HG03354 (cell line): ENCODE data around the gene IGF1R.

Source experiments
- ATAC-seq: cut with Tn5 transposase; IDR thresholded peaks from one replicate; pipeline ENCODE4 v1.9.1; 2021; ENCODE audit warnings: mild to moderate bottlenecking; ENCODE audit not compliant: unreplicated experiment, poor library complexity, severe bottlenecking

The IGF1R gene

DNA sequence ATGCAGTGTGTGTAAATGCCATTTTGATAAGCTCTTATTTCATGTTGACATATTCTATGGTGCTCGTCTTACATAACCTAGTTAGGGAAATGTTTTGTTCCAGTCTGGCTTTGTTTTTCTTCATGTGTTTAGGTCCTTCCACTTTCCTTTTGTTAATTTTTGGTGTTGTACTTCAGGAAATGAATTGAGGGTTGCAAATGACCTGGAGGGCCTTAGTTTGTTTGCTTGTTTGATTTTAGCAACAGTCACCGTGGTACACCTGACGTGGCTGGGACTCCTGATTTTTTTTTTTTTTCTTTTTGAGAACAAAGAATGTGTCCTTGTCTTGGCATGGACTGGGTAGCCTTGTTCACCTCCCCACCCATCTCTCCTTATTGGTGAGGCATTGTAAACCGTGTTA lies 114.8 kb downstream of the IGF1R start:
- no peak for ATAC-seq

DNA sequence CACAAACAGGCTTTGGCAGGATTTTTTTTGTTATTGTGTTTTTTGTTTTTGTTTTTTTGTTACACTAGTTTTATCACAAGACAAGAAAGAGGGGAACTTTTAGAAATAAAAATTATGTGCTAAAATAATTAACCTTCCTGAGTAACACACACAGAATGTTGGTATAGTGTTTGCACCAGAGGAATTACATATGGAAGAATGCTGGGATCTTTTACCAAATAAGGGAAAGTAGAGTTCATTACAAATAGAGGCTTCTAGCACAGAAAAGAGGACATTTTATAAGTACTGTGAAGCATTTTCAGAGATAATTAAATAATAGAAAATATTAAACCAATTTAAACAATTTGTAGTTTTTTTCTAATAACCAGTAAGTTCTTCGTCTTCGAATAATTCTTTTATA lies 116.0 kb downstream of the IGF1R start:
- no peak for ATAC-seq

DNA sequence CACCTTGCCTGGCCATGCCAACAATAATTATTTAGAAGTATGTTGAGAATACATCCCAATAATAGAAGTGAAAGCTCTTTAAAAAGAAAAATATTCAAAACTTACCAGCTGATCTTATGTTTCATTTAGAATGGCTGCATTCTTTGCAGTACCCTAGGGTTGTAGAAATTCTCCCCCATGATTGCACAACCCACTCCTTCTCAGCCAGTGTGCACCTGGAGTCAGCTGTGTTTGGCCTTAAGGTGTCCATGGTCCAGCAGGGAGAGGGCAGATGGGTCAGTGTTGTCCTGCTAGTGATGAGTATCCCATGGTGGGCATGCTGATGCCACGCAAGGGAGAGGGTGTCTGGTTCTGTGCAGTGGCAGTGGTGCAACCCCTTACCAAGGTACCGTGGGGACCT lies 117.3 kb downstream of the IGF1R start:
- no peak for ATAC-seq

DNA sequence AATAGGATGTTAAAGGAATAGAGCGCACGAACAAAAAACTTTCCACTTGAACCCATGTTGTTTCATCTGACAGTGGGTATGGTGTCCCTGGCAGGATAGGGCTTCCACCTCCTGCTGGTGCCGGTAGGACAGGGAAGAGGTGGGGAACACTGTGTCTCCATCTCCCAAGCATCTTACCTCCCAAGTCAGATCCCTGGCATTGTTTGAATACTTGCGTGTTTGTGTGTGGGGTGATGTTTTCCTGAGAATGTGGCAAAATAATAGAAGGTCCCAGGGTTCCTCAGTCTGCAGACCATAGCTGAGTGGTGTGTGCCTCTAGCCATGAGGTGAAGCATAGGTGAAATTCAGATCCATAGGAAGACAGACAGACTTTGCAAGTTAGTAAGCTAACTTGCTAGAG lies 119.4 kb downstream of the IGF1R start:
- no peak for ATAC-seq

DNA sequence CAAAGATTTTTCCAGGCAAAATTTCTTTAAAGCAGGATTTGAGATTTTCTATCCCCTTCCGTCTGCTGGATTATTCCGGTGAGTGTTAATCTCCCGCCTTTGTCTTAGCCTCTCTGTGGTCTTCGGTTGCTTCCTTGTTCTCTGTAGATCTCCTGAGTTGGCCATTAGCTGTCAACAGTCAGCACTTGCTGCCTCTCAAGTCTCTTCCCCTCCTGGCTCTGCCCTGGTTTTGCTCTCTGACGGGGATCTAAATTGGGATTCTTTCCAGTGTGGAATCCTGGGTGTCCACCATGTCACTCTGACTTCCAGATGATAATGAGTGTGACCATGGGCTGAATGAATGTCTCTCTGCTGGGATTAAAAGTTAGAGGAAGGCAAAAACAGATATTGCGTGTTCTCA lies 121.5 kb downstream of the IGF1R start:
- ATAC-seq: no peak

DNA sequence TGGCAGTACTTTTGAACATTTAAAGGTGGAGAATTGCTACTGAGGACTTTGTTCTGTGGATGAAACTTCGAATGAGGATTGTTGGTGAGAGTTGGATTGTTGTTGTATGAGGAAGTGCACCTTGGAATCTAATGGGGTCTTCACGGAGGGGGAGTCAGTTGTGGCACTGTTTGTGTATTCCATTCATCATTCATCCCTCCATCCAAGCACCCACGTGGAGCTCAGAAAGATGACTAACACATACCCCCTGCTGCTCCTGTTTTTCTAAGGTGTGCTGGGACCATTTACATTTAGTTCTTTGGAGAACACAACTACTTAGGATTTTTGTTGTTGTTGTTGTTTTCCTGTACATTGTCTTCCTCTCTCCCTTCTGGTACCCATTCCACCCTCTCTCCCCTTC lies 122.6 kb downstream of the IGF1R start:
- no peak for ATAC-seq

DNA sequence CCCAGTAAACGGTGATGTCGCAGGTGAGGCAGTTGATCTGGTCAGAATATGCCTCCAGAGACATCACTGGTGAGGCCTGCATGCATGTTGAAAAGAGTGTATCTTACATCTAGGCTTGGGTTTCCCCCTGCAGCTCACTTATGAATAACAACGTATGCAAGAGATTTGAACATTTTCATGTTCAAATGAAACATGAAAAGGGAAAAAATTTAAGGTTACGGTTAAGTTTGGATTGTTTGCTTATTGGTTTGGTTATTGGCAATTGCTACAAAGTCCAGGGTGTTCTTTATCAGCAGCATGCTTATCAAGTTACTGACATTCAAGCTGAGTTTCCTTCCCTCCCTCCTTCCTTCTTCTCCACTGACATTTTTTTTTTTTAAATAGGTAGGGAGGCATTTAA lies 123.2 kb downstream of the IGF1R start:
- ATAC-seq: no peak

DNA sequence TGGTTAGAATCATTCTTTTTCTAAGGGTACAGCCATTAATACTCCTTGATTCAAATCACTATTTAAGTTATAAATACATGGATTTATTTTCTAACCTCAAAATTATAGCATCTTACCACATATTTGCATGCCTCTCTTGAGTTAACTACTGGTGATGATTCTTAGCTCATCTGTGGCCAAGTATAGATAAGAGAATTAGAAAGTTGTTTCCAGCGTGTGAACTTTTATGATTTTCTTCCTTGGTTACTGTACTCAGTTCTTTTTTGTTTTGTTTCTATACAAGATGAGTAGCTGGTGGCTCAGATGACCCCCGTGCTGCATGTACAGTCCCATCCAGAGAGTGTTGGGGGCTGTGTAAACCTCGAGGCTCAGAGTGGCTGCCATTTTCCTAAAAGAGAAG lies 124.6 kb downstream of the IGF1R start:
- ATAC-seq: no peak

DNA sequence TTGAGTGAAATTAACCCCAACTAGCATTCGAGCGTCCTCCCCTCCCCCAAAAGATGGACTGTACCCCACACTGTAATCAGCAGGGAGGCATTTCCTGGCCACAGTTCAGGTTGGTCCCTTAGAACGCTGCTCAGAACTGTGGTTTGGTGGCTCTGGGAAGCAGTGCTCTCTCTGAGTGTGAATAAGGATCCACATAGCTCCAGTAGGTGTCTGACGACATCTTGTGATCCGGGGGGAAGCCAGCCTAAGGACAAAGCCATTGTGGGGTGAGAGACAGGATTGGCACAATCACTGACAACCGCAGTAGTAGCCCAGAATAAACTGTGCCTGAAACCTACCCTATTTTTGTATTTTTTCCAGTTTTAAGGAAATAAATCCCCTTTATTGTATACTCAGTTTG lies 125.3 kb downstream of the IGF1R start:
- ATAC-seq: no peak

DNA sequence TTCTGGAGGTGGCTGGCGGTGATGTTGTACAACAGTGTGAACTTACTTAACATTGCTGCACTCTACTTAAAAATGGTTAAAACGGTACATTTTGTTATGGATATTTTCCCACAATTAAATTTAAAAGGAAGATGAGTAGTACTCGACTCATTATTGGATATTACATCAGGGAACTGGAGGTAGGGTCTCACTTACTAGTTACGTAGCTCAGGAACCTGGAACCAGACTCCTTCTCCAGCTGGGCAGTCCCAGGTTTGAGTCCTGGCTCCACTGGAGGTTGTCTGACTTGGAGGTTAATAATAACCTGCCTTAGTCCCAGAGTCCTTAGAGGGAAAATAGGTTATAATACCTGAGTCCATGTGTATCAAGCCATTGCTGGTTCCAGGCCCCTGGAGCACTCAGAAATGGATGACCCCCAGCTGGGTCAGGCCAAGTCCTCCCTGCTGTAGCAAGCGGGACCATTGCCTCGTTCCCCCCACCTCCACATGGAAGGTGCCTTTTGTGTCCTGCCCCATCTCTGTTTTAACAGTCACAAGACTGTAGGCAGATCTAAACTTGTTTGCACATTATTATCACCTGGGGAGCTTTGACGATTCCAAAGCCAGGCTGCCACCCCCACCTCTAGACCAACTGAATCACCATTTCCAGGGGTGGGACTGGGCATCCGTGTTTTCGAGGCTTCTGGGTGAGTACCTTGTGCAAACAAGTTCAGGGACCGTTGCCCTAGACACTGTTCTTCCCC lies 126.6 kb downstream of the IGF1R start:
- no peak for ATAC-seq

DNA sequence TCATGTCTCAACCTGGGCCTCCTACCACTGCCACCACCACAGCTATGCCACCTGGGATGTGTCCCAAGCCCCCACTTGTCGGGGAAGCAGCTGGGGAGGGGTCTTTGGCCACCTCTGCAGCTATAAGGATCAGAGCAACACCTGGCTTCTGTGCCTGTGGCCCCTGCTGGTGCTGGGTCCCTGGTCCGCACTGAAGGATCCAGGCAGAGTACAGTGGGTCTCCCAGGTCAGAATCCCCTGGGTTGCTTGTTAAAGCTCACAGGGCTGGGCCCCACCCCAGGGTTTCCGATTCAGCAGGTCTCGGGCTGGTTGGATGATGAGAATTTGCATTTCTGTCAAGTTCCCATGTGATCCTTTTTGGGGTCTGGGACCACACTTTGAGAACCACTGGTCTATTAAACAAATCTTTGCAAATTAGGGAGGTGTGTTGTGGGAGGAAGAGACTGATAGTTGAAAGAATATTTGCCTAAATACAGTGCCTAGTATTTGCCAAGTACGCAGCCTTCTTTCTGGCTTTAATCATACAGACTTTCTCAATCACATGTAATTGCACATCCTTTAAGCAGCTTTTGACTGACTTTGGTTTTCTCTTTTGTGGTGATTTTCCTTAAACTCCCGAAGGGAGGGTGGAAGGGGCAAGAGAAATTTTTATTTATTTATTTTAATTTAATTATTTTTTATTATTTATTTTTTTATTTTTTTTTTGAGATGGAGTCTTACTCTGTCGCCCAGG lies 127.3 kb downstream of the IGF1R start:
- ATAC-seq: no peak

DNA sequence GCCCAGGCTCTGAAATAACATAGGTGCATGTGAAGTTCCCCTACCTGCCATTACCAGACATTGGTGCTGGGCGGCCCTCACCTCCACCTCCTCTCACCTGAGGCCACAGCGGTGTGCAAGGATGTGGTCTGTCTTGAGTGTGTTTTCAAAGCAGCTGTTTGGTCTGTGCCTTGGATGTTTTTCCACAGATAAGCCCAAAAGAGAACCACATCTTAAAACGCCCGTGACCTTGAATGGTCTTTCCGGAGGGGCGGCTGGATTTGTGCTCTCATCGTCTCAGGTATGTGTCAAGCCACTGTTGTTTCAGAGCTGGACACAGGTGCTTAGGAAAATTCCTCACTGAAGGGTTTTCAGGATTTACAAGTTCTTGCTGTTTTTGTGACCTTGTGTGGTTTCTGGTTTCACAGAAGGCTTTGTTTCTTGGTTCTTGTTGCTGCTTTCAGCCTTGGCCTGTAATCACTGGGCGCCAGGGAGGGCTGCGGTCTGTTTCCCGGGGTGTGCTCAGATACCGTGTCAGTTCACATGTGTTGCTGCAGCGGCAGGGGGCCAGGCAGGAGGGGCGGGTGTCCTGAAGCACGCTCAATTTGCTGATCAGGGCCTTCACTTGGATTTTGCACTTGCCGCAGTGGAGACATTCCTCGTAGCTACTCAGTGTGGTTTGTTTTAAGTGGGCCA lies 128.4 kb downstream of the IGF1R start:
- ATAC-seq: peak; percentile 82

DNA sequence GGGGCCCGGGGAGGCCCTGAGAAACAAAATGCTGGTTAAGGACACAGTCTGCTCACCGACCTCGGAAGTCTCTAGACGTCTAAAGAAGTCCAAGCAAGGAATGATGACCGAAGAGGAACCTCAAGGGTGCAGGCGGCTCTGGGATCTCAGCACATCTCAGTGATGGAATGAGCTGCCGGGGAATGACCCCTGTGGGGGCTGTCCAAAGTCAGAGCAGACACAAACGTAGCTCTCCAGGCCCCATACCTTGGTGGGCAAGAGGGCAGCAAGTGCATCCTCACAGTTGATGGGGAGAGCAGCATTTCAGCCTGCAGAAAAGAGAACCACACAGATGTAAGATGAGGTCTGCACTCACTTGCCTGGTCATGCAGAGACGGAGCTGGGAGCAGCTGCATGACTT lies 129.1 kb downstream of the IGF1R start:
- no peak for ATAC-seq

DNA sequence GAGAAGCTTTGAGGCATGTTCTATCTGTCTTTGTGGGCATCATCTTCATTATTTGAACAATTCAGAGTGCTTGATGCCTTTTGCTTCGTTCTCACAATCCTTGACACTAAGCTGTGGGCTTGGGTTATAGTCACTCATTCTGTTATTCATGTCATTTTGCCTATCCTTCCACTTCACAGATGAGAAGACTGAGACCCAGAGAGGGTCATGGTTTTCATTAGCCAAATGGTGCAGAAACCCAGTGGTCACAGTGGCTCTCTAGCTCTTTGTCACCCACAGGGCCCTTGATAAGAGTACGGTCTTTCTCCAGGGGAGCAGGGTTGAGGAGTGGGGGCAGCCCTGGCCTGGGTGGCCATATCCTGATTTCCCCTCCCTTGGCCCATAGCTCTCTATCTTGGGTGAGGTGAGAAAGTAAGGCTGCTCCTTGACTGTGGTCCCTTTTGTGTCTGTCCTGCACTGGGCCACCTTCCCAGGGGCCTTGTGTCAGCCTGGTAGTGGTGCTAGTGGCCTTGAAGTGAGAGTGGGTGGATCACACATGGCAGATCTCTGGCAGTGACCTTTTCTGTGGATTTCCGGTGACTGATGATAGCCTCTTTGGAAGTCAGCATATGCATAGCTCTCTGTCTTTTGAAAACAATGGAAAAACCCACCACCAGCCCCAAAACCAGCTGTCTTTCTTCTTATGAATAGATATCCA lies 130.1 kb downstream of the IGF1R start:
- no peak for ATAC-seq

DNA sequence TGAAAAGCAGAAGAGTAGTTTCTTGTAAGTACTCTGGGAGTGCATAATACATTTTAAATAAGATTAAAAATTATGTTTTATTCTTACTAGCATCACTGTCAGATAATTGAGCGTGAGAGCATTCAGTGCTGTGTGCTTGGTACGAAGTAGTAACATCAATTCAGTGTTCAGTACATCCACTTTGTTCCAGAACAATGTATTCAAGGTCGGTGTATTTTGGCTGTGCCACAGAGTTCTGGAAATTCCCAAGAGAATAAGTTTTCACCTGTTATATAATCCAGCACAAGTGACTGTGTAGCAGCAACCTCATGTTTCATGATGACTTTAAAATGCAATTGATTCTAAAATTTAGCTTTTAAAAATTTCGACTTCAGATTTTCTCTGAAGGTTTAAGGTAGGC lies 130.6 kb downstream of the IGF1R start:
- no peak for ATAC-seq

DNA sequence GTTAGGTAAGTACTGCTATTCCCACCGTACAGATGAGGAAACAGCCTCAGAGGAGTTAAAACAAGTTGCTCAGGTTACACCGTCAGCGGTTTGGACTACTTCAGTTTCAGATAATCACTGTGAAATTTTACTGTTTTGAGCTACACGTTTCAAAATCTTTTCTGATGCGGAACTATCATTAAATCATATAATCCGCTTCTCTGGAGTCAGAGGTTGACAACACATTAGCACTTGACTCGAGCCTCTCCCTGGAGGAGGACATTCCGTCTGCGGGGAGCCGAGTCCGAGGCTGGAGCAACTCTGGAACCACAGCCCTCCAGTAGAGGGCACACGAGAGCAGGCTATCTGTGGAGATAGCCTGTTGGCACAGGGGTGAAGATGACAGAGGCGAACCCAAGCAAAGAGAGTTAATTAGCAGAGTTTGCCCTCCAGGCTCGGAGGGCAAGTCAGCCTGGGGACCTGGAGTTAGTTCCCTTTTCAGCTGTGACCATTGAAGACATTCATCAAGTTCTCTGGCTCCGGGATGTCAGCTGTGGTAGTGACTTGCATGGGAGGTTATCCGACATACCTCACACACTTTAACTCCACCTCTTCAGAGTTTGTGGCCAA lies 131.2 kb downstream of the IGF1R start:
- peak; percentile 66 for ATAC-seq

DNA sequence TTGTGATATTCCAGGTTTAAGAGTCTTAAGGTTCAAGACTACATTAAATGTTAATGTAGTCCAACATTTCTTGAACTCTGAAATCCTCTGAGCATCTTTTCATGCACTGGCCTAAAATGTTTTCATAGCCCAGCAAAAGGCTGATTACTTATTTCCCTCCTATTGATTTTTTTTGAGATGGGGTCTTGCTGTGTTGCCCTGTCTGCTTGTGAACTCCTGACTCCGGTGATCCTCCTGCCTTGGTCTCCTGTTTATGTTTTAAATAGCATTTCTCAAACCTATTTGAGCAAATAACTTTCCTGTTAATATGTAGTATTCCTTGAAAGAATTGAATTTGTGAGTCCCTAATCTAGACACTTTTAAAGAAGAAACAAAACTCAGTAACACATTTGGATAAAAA lies 133.5 kb downstream of the IGF1R start:
- ATAC-seq: no peak

DNA sequence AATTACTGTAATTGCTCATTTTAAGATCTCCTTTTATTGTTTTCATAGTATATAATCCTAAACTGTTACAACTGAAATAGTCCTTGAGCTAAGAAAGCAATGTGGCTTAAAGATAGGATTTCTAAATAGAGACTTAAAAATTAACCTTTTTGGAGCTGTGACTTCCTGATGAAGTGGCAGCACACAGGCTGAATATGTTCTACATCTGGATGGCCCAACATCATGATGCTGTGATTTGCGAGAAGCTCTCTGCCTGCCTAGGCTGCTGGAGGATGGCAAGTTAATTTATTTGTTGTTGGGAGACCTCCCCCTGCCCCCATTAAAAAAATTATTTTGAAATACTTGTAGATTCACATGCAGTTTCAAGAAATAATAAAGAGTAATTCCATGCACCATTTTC lies 134.5 kb downstream of the IGF1R start:
- no peak for ATAC-seq

DNA sequence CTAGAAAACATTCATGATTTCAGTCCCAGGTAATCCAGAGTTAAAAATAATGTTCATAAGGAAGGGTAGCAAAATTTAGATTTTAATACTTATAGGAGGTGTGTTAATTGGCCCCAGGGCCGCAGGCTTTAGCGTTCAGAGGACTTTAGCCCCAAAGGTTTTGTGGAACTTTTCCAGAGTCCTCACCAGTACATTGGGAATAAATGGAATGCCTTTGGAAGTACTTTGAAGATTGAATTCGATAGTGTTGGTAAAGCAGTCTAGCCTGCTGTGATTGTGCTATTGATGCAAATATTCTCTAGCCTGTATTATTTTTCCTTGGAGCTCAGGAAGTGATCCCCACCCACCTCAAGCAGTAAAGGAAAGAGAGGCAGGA lies 137.1 kb downstream of the IGF1R start:
- ATAC-seq: no peak
